Measurements from ENCODE around the gene C1RL.

C1RL gene

DNA sequence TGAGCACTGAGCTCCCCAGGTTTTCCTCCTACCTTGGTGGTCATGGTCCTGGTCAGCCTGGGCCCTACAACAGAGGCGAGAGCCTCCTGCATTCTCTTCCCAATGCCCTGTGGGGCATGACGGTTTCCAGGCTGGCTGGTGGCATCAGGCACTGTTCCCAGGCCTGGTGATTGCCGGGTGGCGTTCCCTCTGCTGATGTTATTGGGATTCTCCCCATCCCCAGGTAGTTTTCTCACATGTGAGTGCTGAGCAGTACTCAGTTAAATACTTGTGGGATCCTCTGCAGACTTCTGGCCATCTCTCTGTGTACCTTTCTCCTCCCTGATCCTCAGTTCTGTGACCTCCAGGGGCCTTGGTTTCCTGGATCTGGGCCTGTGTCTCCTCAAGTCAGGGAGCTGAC, 32.5 kb downstream of the C1RL start:
- TF ChIP-seq, protein P1, sequence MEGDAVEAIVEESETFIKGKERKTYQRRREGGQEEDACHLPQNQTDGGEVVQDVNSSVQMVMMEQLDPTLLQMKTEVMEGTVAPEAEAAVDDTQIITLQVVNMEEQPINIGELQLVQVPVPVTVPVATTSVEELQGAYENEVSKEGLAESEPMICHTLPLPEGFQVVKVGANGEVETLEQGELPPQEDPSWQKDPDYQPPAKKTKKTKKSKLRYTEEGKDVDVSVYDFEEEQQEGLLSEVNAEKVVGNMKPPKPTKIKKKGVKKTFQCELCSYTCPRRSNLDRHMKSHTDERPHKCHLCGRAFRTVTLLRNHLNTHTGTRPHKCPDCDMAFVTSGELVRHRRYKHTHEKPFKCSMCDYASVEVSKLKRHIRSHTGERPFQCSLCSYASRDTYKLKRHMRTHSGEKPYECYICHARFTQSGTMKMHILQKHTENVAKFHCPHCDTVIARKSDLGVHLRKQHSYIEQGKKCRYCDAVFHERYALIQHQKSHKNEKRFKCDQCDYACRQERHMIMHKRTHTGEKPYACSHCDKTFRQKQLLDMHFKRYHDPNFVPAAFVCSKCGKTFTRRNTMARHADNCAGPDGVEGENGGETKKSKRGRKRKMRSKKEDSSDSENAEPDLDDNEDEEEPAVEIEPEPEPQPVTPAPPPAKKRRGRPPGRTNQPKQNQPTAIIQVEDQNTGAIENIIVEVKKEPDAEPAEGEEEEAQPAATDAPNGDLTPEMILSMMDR (IDR thresholded peaks at IDR 0.05; ENCODE audit: low read depth, low read length, missing control alignments): no peak
- no peak for DNase-seq (ENCODE audit: extremely low read depth, low read depth)
- H3K4me3 ChIP-seq (replicated peaks; ENCODE audit: low read depth, low read length): no peak overlapping the region

GRCh38 chr12:7075939-7076338, 33.1 kb downstream of the C1RL start:
- DNase-seq (ENCODE audit: extremely low read depth, low read depth): no peak
- H3K4me3 ChIP-seq (replicated peaks; ENCODE audit: low read depth, low read length): no peak overlapping the region
- TF ChIP-seq, protein P1 (IDR thresholded peaks at IDR 0.05; ENCODE audit: low read depth, low read length, missing control alignments): no peak

DNA sequence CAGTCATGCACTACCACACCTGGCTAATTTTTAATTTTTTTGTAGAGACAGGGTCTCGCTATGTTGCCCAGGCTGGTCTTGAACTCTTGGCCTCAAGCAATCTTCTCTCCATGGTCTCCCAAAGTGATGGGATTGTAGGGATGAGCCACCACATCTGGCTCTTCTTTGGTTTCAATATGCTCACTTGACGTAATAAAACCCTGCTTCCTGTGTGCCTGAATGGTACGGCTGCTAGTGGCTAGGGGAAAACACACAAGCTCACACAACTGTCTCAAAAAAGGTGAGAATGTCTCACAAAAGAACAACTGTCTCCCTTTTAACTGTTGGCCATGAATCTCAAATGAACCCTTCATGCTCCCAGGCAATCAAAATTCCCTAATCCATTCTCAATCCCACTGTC, 33.5 kb downstream of the C1RL start:
- TF ChIP-seq, protein P1 (IDR thresholded peaks at IDR 0.05; ENCODE audit: low read depth, low read length, missing control alignments): no peak
- no peak for DNase-seq (ENCODE audit: extremely low read depth, low read depth)
- H3K4me3 ChIP-seq (replicated peaks; ENCODE audit: low read depth, low read length): no peak overlapping the region

DNA sequence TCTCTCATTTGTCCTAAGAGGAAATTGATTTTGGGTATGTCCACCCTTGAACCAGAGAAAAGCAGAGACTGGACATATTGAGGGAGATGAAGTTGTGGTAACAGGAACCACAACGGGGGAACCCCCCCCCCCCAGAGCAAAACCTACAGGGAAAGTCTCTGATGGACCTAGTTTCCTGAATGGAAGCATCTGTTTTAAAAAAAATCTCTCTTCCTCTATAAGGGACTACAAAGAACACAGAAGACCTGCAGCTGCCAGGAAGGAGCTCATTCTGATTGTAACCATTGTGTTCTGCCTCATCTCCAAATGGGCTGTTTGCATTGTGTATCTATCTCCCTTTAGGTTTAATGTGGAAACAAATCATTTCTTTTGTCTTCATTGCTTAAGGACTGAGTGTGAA, 35.1 kb downstream of the C1RL start:
- H3K4me3 ChIP-seq (replicated peaks; ENCODE audit: low read depth, low read length): no peak overlapping the region
- TF ChIP-seq, protein P1 (IDR thresholded peaks at IDR 0.05; ENCODE audit: low read depth, low read length, missing control alignments): no peak
- no peak for DNase-seq (ENCODE audit: extremely low read depth, low read depth)

DNA sequence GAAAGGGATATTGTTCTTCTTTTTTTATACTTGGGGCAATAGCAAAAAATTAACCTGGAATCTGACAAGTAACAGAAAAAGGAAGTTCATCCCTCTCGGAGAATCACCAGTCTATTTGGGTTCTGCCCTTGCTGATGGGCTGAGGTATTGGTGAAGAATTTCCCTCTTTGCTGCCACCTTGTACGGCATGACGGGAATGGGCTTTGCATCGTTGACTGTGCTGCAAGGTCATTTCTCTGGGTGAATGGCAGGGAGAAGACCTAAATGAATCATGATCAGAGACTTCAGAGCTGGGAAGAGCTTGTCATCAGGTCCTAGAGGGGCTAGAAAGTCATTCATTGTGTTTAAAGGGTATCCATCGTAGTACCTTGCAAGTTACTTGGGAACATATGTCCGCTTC, 36.5 kb downstream of the C1RL start:
- H3K4me3 ChIP-seq (replicated peaks; ENCODE audit: low read depth, low read length): no peak overlapping the region
- TF ChIP-seq, protein P1 (IDR thresholded peaks at IDR 0.05; ENCODE audit: low read depth, low read length, missing control alignments): no peak
- DNase-seq (ENCODE audit: extremely low read depth, low read depth): no peak

GRCh38 chr12:7072035-7072434, 37.0 kb downstream of the C1RL start:
- no peak overlapping the region for H3K4me3 ChIP-seq (replicated peaks; ENCODE audit: low read depth, low read length)
- no peak for DNase-seq (ENCODE audit: extremely low read depth, low read depth)
- TF ChIP-seq, protein P1 (IDR thresholded peaks at IDR 0.05; ENCODE audit: low read depth, low read length, missing control alignments): no peak

DNA sequence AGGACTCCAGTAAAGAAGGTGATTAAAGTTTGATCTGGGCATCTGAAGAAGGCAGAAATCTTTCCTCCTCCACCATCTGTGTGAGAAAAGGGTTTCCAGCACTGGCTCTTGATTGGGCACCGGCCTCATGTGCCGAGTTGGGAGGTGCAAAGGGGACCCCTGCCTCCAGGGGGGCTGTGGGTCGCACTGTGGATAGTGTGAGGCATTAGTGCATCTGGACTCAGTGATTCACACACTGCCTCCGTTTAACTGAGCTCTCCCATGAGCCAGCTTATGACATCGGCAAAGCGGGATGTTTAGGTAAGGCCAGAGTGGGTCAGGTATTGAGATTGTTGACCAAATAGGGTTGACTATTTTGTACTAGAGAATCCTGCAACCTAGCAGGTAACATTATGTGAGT, 39.6 kb downstream of the C1RL start:
- H3K4me3 ChIP-seq (replicated peaks; ENCODE audit: low read depth, low read length): no peak overlapping the region
- DNase-seq (ENCODE audit: extremely low read depth, low read depth): no peak
- TF ChIP-seq, protein P1 (IDR thresholded peaks at IDR 0.05; ENCODE audit: low read depth, low read length, missing control alignments): no peak
